DOHH2 (cell line): ENCODE measurements around the gene GNG12.

Experiments used
- CTCF ChIP-seq: fragments of 200-600 bp; sonication (generic); IDR thresholded peaks from one replicate; pipeline ENCODE4 v1.5.1; 2014; ENCODE audit warnings: antibody characterized with exemption, mild to moderate bottlenecking, low read depth, low read length; ENCODE audit not compliant: poor library complexity, severe bottlenecking
- EZH2phosphoT487 ChIP-seq: fragments of 200-600 bp; sonication (generic); IDR thresholded peaks from 2 replicates; pipeline ENCODE4 v1.6.1; 2017; ENCODE audit warnings: borderline replicate concordance, mild to moderate bottlenecking, antibody characterized with exemption, low read length, moderate library complexity, mixed read lengths

- TF ChIP-seq CTCF (no peak), EZH2phosphoT487 (no peak)
Observed at GRCh38 chr1:67732750-67733151, 100.5 kb downstream of the GNG12 start.
